Keratinocyte (primary cell): ENCODE results near the gene RHOG.

Experiments used
- CTCF ChIP-seq, 3 experiments: IDR thresholded peaks in 1 of 3; conservative IDR thresholded peaks in 1 of 3; optimal IDR thresholded peaks in 1 of 3; 2 replicates in 2 of 3; 3 replicates in 1 of 3; pipeline versions ENCODE3 to v1.5.1; 2011; ENCODE audit warnings: low read length in 3 of 3, mild to moderate bottlenecking in 3 of 3, moderate library complexity in 2 of 3, control low read depth in 1 of 3, inconsistent platforms in 1 of 3; ENCODE audit not compliant: insufficient read depth in 2 of 3; ENCODE audit errors: extremely low read depth in 1 of 3
- EZH2 ChIP-seq: IDR thresholded peaks from one replicate; pipeline ENCODE4 v1.6.1; 2012; ENCODE audit warnings: inconsistent platforms, mild to moderate bottlenecking, low read length, moderate library complexity

DNA sequence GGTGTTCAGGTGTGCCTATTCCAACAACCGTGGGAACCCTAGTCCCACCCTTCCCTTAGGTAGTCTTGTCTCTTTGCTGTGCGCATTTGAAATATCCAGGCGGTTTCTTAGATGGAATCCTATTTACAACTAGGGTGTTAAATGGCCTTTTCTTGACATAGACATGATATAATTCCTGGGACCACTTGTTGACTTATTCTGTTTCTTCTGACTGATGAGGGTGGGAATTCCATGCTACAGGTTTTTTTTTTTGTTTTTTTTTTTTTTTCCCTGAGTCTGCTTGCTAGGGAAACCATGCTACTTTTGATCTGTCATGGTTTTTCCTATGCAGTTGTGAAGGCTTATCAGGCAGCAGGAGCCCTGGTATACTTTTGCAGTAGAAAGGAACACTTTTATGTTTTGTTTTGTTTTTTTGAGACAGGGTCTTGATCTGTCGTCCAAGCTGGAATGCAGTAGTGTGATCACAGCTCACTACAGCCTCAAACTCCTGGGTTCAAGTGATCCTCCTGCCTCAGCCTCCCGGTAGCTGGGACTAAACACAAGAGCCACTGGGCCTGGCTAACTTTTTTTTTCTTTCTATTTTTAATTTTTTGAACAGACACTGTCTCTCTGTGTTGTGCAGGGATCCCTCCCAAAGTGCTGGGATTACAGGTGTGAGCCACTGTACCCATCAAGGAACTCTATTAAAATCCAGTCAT is 16.2 kb upstream of the RHOG start:
- no peak for TF ChIP-seq CTCF (optimal IDR thresholded peaks at IDR 0.05 in 1 of 3, IDR thresholded peaks at IDR 0.05 in 1 of 3, conservative IDR thresholded peaks at IDR 0.05 in 1 of 3; ENCODE audit: extremely low read depth in 1 of 3, insufficient read depth in 2 of 3, low read length in 3 of 3)
- TF ChIP-seq EZH2 = no peak
